Stimulated activated CD4-positive, alpha-beta T cell treated with anti-CD3 and anti-CD28 coated beads, Interleukin-4, amount 100 ng/mL, for 48 hours (primary cell): ENCODE data around the gene TCEANC.
"Not testable (repeated sequence)": the region's sequence is repeated elsewhere in the genome, so short reads cannot be mapped to it uniquely, and the experiment has no call there.

ENCODE experiments used
- DNase-seq, 2 donors: peaks; one replicate each; pipeline ENCODE4 v3.0.0-alpha.2; 2020; ENCODE audit warnings: low read depth in 2 of 2

Gene TCEANC, protein sequence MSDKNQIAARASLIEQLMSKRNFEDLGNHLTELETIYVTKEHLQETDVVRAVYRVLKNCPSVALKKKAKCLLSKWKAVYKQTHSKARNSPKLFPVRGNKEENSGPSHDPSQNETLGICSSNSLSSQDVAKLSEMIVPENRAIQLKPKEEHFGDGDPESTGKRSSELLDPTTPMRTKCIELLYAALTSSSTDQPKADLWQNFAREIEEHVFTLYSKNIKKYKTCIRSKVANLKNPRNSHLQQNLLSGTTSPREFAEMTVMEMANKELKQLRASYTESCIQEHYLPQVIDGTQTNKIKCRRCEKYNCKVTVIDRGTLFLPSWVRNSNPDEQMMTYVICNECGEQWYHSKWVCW

DNA sequence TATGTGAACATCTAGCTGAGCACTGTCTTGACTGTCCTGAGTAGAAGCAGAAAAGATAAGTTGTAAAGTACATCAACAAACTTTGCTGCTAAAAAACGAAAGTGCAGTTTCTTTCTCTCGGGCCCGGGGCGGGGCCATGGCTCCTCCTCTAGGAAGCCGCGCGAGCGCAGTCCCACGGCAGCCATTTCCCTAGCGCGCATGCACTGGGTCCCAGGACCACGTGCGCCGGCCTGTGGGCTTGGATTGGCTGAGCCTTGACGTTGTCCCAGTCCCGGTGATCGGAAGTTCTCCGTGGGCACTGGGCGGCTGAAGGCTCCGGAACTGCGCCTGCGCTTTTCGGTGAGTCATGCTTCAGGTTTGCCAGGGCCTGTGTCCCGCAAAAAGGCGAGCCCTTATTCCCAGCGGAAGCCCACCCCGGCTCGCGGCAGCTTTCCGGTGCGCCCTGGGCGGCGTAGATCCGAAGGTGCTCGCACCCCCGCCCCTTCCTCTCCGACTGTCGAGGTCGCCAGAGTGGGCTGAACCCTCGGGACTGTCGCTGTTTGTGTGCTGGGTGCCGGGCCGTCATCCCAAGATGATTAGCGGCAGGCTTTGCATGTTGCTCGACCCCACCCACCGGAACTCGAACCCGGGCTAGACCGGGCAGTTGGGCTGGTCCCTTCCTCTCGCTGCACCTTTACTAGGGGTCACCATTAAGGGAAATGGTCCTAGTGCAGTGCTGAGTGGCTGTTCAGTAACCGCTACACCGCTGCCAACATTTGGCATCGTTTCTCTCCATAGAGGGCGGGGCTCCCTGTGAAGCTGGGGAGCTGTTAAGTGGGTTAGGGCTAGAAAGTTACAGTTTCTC is at the start of gene TCEANC:
Gene TCEANC, plus strand, starts transcription at position 292 of the 844 bp plus-strand sequence. CDS start 9,368 bp downstream, outside the sequence.
- peak; percentile 80 to 88 for DNase-seq

DNA sequence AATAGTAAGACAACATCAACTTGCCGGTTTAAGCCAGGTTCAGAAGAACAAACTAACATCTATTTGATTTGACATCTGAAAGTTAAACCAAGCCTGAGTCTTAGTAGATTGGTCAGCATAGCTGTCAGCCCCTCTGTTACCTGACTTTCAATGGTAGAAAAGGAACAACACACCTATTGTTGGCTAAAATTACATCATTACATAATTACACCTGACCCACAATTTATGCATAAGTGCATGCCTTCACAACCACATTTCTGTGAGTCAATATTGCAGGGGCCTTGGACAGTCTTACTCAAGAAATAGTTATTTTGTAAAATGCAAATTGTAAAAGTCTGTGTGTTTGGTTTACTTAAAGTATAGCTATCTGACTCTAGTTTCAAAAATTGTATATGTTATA is 47.3 kb upstream of the TCEANC start:
- DNase-seq, result no peak

DNA sequence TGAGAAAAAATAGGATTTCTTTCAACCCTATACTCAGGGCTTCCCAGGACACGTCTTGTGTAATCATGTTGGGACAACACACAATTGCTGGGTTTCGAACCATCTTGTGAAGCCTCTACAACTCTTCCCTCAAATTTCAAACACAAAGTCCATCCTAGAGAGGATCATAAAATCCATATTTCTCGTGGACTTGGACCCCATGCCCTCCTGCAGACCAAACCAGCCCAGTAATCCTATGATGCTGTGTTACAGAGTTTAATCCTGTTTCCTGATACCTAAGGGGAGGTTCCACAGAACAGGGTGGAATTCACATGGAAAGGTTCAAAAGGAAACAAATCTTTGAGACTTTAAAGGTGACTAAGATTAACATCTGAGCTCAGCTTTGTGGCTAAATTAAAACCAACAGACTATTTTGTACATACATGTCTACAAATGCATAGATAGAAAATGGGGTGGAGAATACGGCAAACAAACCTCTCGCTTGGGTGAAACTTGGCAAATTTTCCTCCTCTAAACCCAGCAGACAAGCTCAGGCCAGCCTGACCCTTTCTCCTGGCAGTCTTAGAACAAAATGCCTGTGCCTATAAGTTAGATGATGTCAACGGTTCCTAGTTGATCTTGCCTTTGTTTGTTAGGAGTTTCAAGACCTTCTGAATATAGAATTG is 45.5 kb upstream of the TCEANC start:
- no peak for DNase-seq

DNA sequence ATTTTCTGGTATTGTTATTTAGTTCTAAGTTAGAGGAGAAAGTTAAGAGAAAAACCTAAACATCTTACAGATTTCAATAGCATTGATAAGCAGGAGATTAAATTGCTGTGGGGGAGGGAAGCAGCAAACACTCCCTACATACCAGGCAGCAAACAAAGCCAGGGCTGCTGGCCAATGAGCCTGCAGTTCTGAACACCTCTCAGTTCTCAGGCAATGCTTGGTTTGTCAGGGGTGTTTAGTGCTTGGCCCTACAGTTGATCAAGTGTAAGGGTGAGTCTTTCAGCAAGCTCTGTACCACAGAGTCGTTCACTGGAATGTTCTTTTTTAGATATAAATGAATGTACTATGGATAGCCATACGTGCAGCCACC is 45.0 kb upstream of the TCEANC start:
- no peak for DNase-seq

DNA sequence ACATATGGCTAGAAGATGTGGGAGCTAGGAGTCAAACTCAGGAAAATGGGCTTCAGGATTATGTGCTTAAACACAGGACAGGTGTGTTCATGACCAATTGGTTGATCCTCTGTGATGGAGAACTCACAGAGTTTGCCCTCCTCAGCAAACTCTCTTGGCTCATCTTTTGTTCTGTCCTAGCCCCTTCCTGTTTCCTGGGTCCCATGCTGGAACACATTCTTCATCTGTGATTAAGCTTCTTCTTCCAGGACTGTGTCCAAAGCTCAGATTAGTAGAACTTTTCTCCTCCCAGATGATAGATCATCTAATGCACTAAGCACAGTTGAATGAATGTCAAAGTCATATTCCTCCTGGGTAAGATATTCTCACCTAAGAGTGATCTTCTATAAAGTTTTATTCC is 38.8 kb upstream of the TCEANC start:
- no peak for DNase-seq

DNA sequence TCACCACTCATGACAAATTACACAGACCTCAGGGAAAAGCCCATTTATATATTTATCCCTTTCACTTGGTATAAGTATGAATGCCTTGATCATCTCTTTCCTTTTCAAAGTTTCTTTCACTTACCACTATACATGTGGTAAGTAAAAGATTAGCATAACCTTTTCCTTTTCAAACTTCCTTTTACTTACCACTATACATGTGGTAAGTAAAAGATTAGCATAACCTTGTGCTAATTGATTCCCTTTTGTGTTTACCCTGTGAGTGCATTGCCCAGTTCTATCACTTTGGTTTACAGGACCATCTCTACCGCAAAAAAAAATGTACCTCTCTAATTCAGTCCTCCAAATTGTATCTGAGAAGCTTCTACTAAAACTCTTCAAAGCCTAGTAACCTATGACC is 32.7 kb upstream of the TCEANC start:
- DNase-seq, result no peak

DNA sequence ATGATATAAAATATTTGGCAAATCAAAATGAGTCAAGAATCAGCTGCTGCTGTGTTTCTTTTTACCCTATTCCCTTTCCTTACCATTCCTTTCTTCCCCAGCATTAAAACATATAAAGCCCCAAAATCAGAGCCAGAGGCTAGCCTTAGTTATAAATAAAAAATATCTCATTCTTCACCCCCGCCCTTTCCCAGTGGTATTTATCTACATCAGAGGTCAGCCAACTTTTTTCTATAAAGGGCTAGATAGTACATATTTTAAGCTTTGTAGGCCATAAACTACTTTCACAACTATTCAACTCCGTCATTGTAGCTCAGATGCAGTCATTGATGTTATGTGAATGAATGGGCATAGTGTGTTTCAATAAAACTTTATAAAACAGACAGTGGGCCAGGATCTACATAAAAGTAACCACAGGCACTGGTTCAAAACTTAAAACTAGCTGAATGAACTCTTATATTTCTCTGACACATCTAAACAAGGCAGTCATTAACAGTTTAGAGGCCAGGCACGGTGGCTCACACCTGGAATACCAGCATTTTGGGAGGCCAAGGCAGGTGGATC is 30.5 kb upstream of the TCEANC start:
- no peak for DNase-seq

DNA sequence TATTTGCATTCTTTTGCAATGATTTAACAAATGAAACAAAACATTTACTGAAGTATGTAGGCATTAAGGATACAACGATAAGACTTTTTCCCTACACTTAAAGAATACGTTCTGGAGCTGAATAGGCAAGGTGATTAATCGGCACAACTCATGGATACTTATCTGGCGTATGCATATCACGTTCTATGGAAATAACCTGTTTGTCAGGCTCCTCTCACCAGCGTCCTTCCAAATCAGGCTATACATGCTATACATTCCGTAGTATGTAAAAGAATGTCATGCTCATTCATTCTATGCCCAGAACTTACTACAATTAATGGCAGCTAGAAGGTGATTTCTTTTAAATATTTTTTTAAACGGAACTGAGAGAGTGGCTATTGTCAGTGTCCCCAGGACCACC is 25.6 kb upstream of the TCEANC start:
- no peak for DNase-seq

DNA sequence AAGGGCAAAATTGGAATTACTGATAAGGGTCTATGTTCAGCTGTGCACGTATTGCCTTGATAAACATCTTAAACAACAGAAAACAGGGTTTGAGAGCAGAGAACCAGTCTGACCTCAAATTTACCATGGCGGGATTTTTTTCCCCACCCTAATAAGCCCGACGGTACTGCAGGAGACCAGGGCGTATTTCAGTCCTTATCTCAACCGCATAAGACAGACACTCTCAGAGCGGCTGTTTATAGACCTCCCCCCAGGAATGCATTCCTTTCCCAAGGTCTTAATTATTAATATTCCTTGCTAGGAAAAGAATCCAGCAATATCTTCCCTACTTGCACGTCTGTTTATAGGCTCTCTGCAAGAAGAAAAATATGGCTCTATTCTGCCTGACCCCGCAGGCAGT is 15.7 kb upstream of the TCEANC start:
- not testable (repeated sequence) for DNase-seq

DNA sequence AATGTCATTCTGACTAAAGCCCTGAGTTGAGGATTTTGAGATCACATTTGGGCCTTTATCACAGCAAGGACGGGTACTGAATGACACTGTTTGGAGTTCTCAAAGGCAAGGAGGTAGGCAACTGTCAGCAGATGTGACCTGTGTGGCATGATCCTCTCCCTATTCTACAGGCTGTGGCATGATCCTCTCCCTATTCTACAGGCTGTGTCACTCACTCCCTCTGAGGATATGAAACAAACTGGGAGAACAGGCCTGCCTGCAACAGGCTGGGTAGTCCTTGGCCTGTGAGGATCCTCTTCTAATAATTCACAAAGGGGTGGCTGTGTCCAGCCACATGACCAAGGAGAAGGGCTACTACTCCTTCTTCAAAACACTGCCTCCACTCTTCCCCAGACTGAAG is 14.9 kb upstream of the TCEANC start:
- DNase-seq, result no peak

DNA sequence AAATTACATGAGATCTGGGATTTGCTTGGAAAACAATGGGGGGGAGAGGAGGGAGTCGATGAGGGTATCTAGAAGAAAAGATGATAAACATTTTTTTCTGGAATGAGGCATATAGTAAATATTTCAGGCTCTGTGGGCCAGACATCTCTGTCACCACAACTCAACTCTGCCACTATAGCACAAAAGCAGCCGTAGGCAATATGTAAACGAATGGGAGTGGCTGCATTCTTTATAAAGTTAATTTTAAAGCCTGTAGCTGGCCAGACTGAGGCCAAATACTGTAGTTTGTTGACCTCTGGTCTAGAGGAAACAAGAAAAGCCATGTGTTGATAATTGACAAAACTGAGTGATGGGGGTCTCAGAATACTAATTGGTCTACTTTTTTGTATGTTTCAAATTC is 14.1 kb upstream of the TCEANC start:
- DNase-seq, result no peak

DNA sequence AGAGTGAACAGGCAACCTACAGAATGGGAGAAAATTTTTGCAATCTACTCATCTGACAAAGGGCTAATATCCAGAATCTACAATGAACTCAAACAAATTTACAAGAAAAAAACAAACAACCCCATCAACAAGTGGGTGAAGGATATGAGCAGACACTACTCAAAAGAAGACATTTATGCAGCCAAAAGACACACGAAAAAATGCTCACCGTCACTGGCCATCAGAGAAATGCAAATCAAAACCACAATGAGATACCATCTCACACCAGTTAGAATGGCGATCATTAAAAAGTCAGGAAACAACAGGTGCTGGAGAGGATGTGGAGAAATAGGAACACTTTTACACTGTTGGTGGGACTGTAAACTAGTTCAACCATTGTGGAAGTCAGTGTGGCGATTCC is 11.3 kb upstream of the TCEANC start:
- DNase-seq, result not testable (repeated sequence)

DNA sequence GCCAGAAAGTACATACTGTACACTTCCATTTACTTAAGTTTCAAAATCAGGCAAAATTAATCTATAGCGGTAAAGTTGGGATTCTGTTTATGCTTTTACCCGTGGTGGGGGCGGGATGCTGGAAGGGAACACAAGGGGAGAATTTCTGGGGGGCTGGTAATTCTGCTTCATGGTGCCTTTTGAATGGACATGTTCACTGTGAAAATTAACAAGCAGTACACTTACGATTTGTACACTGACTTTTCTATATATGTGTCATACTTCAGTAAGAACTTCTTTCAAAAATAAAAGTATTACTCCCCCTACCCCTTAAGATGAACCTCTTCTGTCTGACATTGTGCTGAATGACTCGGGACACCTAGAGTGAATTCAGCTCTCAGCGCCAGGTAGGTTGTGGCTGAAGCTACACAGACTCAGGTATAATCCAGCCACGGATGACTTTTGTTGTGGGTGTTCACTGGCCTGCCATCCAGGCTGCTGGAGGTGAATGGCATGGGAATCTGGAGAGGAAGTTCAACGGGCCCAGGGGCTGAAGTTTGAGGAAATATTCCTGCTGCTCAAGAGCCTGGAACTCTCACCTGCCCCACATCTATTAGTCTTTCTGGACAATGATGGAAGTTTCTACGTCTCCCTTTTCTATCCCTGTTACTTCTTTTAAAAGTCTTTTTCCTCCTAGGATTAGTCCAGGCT is 7.3 kb upstream of the TCEANC start:
- no peak for DNase-seq

DNA sequence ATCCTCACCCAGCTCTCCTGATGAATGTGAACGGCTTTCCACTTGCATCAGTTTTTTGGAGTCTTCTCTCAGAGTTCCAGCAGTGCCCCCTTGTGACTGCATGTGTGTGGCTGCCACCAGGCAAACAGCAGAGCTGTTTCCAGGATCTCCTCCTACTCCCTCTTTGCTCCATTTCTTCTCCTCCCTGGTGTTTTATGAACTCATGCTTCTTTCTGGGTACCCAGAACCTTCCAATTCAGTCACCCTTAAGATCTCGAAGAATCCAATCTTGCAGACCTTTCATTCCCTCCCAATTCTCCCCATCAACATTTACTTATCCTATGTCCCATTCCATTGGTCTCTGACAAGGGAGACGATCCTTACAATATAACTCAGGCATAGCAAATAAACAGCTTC is 6.8 kb upstream of the TCEANC start:
- no peak for DNase-seq

DNA sequence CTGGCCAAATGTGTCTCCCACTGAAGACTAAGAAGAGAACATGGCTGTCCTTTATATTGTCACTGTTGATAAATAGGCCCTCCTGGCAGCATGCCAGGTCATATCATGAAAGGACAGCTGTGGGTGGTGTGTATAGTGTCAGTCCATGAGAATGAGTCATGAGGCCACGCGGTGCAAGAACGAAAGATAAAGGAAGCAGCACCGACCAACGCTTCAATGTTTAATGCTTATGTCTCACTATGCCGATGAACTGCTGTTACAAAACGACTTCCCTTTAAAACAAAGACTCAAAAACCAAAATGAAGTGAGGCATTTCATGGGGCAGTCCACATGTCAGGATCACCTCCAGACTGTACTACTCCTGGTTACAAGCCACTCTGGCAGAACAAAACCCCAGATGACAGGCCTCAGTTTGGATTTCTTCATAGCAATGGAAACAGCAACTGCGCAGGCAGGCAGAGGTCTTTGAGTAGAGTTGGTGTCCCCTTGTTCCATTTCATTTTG is 5.2 kb upstream of the TCEANC start:
- peak; percentile 41 to 59 for DNase-seq

DNA sequence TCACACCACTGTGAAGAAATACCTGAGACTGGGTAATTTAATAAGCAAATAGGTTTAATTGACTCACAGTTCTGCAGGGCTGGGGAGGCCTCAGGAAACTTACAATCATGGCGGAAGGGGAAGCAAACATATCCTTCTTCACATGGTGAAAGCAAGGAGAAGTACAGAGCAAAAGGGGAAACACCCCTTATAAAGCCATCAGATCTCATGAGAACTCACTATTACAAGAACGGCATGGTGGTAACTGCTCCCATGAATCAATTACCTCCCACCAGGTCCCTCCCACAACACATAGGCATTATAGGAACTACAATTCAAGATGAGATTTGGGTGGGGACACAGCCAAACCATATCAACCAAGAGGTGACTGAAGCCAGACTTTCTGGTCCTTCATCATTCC is 4.6 kb upstream of the TCEANC start:
- DNase-seq, result not testable (repeated sequence)

DNA sequence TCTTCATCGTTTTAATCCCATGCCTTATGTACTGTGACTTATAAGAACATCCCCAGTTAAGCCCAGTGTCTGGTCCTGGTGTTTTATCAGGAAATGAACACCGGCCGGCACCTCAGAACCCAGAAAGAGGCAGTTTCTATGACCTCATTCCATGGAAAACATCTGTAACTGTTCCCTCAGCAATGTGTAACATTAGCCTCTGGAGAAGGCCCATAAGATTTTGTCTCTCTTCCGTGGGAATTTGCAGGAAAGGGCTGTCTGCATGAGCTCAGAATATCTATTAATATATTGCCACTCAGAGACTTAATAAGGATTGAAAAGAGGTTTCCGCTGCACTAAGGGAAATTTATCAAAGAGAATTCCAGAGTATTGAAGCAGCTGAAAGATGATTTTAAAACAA is 3.1 kb upstream of the TCEANC start:
- DNase-seq, result no peak

DNA sequence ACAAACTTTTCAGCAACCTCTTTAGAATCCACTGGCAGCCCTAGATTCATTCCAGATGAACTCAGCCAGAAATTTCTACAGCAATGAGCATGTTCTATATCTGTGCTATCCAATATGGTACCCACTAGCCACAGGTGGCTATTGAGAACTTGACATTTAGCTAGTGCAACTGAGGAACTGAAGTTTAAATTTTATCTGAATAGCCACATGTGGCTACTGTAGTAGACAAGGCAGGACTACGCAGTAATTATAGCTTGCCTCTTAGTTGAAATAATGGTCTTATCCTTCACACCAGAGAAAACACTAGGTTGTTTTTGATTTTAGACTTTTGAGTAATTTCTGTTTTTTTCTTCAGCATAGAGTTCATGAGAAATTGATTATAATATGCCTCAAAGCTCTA is 2.6 kb upstream of the TCEANC start:
- no peak for DNase-seq

DNA sequence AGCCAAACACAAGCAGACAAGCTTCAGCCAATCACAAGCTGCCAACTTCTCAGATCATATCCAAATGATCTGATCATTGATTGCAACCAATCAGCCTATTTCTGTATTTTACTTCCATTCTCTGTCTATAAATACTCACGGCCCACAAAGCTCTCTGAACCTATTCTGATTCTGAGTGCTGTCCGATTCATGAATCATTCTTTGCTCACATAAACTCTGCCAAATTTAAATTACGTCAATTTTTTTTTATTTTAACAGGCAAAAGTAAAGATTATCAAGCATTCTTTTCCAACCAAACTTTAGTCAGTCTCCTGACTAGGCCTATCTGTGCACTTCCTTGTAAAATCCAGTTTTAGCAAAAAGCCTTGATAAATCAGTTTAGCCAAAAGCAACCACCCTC is 1.8 kb upstream of the TCEANC start:
- DNase-seq, result no peak

DNA sequence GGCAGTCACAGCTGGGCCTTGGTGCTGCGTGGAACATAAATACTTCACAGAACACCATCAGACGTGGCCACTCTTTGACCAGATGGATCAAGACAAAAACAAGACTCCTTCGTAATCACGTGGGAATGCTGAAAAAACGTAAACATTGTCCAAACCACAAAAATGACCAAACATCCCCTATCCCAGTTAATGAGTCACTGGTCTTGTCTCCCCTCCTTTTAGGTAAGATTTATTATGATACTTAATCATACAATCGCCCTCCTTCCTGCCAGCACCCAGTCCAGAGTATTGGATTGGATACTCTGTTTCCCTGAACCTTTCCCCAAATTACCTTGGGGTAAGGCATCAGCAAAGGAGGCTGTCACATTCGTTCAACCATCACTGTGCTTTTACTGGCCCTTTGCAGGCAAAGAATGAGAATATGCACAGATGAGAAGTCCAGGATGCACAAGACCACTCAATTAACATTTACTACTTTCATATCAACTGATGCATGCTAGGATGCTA is 601 bp upstream of the TCEANC start:
- DNase-seq, result no peak

DNA sequence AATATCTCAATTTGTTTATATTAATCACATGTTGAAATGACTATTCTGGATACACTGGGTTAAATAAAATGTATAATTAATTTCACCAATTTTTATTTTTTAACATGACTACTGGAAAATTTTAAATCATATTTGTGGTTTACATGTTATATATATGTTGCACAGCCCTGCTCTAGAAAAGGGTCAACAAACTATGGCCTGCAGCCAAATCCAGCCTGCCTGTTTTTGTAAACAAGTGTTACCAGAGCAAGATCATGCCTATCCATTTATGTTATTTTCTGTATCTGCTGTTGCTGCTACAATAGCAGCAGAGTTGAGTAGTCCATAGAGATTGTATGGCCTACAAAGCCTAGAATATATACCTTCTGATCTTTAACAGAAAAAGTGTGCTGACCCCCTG is 1.2 kb downstream of the TCEANC start:
- no peak for DNase-seq
